WTC11 (cell line): ENCODE data around the gene C15orf39. TPM values are rescaled to one million over a fixed set of nuclear protein-coding genes. Genes with fewer than 3 reads are reported as not detected.
"Not testable (repeated sequence)": the region's sequence is repeated elsewhere in the genome, so short reads cannot be mapped to it uniquely, and the experiment has no call there.

Experiments used
- ATAC-seq: fragments of 200-7000 bp; cut with Tn5 transposase; 2 replicates; pipeline ENCODE4 v1.10.0; 2021; ENCODE audit warnings: mild to moderate bottlenecking, moderate library complexity
- CTCF ChIA-PET: fragments of 300-600 bp; sonication (Branson Sonifier 250); formaldehyde crosslinking; loops from one replicate; lab custom pipeline; 2021; ENCODE audit warnings: antibody characterized with exemption; lab: Charles Lee
- POLR2A ChIA-PET: fragments of 350-600 bp; sonication (Branson Sonifier 250); formaldehyde crosslinking; loops from one replicate; lab custom pipeline; 2021; ENCODE audit warnings: antibody characterized with exemption; lab: Charles Lee
- DNase-seq: peaks from one replicate; pipeline ENCODE4 v3.0.0; 2021; ENCODE audit warnings: low spot score
- H3K27ac Mint-ChIP-seq: 2 replicates; pipeline ENCODE4 v1.8.0; 2021; ENCODE audit warnings: mixed read lengths
- H3K27me3 Mint-ChIP-seq: 2 replicates; pipeline ENCODE4 v1.8.0; 2021; ENCODE audit warnings: low read depth, mild to moderate bottlenecking, moderate library complexity, mixed read lengths
- H3K36me3 Mint-ChIP-seq: 2 replicates; pipeline ENCODE4 v1.8.0; 2021; ENCODE audit warnings: mixed read lengths
- H3K4me1 Mint-ChIP-seq: 2 replicates; pipeline ENCODE4 v1.8.0; 2022; ENCODE audit warnings: mixed read lengths
- H3K4me3 Mint-ChIP-seq: 2 replicates; pipeline ENCODE4 v1.8.0; 2021; ENCODE audit warnings: mild to moderate bottlenecking, moderate library complexity, mixed read lengths
- H3K9me3 Mint-ChIP-seq: 2 replicates; pipeline ENCODE4 v1.8.0; 2021; ENCODE audit warnings: mixed read lengths
- CREM ChIP-seq: sonication (generic); formaldehyde crosslinking; IDR thresholded peaks from 2 replicates; pipeline ENCODE4 v1.8.1; 2022; ENCODE audit warnings: mild to moderate bottlenecking, missing genetic modification reagents, moderate library complexity
- HMGA2 ChIP-seq: fragments of 250-450 bp; sonication (Bioruptor Pico); IDR thresholded peaks from 2 replicates; pipeline ENCODE4 v1.4.0; 2021; ENCODE audit warnings: mild to moderate bottlenecking, moderate library complexity
- IRF2 ChIP-seq: sonication (generic); formaldehyde crosslinking; IDR thresholded peaks from 2 replicates; pipeline ENCODE4 v1.8.0; 2022; ENCODE audit warnings: low read depth, missing genetic modification reagents, borderline replicate concordance
- MXD4 ChIP-seq: fragments of 250-450 bp; sonication (Bioruptor Pico); IDR thresholded peaks from 2 replicates; pipeline ENCODE4 v1.8.0; 2021; ENCODE audit warnings: mild to moderate bottlenecking, moderate library complexity, borderline replicate concordance
- MYBL2 ChIP-seq: sonication (generic); formaldehyde crosslinking; IDR thresholded peaks from 2 replicates; pipeline ENCODE4 v1.8.1; 2023; ENCODE audit warnings: mild to moderate bottlenecking, moderate library complexity, missing genetic modification reagents
- NFE2L1 ChIP-seq: sonication (generic); formaldehyde crosslinking; IDR thresholded peaks from 2 replicates; pipeline ENCODE4 v1.8.1; 2023; ENCODE audit warnings: missing genetic modification reagents
- NR3C1 ChIP-seq: sonication (generic); formaldehyde crosslinking; conservative IDR thresholded peaks from 2 replicates; pipeline ENCODE4 v1.8.1; 2023; ENCODE audit warnings: low read depth, mild to moderate bottlenecking, missing genetic modification reagents
- RELA ChIP-seq: sonication (generic); formaldehyde crosslinking; IDR thresholded peaks from 2 replicates; pipeline ENCODE4 v1.8.1; 2022; ENCODE audit warnings: missing genetic modification reagents, mild to moderate bottlenecking, borderline replicate concordance
- SMAD3 ChIP-seq: sonication (generic); formaldehyde crosslinking; IDR thresholded peaks from 2 replicates; pipeline ENCODE4 v1.8.0; 2022; ENCODE audit warnings: missing genetic modification reagents, mild to moderate bottlenecking, borderline replicate concordance
- SP1 ChIP-seq: sonication (generic); formaldehyde crosslinking; conservative IDR thresholded peaks from 2 replicates; pipeline ENCODE4 v1.8.1; 2022; ENCODE audit warnings: missing genetic modification reagents
- ZNF121 ChIP-seq: sonication (generic); formaldehyde crosslinking; IDR thresholded peaks from 2 replicates; pipeline ENCODE4 v1.8.0; 2023; ENCODE audit warnings: missing genetic modification reagents
- ZNF263 ChIP-seq: sonication (generic); formaldehyde crosslinking; IDR thresholded peaks from 2 replicates; pipeline ENCODE4 v1.8.1; 2022; ENCODE audit warnings: low read depth, mild to moderate bottlenecking, moderate library complexity, missing genetic modification reagents
- ZNF423 ChIP-seq: fragments of 250-450 bp; sonication (Bioruptor Pico); IDR thresholded peaks from 2 replicates; pipeline ENCODE4 v2.1.2; 2022; ENCODE audit warnings: mild to moderate bottlenecking, moderate library complexity
- total RNA-seq: library from RNA; stranded (reverse); gene quantifications from 3 replicates; pipeline ENCODE4 v1.2.3, GENCODE V29; 2021
- TF ChIP-seq, protein P1 (sequence below): sonication (generic); formaldehyde crosslinking; conservative IDR thresholded peaks from 2 replicates; pipeline ENCODE4 v1.8.1; 2023; ENCODE audit warnings: mild to moderate bottlenecking, low read depth, missing genetic modification reagents, moderate library complexity
- TF ChIP-seq, protein P2 (sequence below): sonication (generic); formaldehyde crosslinking; IDR thresholded peaks from 2 replicates; pipeline ENCODE4 v1.8.1; 2023; ENCODE audit warnings: mild to moderate bottlenecking, missing genetic modification reagents, borderline replicate concordance
- TF ChIP-seq, protein P3 (sequence below): fragments of 200-600 bp; IDR thresholded peaks from 2 replicates; pipeline ENCODE4 v1.8.0; 2022; ENCODE audit warnings: antibody characterized with exemption
- TF ChIP-seq, protein P4 (sequence below): fragments of 250-450 bp; sonication (Bioruptor Pico); IDR thresholded peaks from 2 replicates; pipeline ENCODE4 v1.8.0; 2021; ENCODE audit warnings: mild to moderate bottlenecking

Gene C15orf39
- total RNA-seq, 1 experiment from 2014 or later, result 52.8 TPM

DNA sequence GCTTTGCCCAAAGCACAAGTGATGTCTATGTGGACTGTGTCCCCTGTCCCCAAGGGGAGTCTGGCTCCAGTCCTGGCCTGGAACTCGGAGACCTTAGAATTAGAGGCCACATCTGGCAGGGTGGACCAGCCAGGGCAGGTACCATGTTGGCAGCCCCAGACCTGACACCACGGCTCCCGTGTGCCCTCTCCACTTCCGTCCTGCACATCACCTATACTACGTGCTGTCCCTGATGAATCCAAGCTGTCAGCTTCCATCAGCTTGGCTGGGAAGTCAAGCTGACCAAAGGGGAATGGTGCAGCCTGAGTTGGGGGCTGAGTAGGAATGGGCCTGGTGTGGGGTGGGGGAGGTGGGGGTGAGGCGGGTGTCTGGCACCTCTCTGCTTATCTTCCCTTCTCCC lies 15.3 kb downstream of the C15orf39 start:
- ATAC-seq (no peak), DNase-seq (no peak)
- TF ChIP-seq ZNF423 (CRISPR knock-in tag) (no peak), SMAD3 (CRISPR knock-in tag) (no peak), HMGA2 (CRISPR knock-in tag) (no peak), IRF2 (no peak), ZNF263 (CRISPR knock-in tag) (no peak), MXD4 (CRISPR knock-in tag) (no peak), SP1 (CRISPR knock-in tag) (no peak)
- TF ChIP-seq, protein P1, sequence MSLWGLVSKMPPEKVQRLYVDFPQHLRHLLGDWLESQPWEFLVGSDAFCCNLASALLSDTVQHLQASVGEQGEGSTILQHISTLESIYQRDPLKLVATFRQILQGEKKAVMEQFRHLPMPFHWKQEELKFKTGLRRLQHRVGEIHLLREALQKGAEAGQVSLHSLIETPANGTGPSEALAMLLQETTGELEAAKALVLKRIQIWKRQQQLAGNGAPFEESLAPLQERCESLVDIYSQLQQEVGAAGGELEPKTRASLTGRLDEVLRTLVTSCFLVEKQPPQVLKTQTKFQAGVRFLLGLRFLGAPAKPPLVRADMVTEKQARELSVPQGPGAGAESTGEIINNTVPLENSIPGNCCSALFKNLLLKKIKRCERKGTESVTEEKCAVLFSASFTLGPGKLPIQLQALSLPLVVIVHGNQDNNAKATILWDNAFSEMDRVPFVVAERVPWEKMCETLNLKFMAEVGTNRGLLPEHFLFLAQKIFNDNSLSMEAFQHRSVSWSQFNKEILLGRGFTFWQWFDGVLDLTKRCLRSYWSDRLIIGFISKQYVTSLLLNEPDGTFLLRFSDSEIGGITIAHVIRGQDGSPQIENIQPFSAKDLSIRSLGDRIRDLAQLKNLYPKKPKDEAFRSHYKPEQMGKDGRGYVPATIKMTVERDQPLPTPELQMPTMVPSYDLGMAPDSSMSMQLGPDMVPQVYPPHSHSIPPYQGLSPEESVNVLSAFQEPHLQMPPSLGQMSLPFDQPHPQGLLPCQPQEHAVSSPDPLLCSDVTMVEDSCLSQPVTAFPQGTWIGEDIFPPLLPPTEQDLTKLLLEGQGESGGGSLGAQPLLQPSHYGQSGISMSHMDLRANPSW (CRISPR knock-in tag), result no peak
- TF ChIP-seq, protein P2, sequence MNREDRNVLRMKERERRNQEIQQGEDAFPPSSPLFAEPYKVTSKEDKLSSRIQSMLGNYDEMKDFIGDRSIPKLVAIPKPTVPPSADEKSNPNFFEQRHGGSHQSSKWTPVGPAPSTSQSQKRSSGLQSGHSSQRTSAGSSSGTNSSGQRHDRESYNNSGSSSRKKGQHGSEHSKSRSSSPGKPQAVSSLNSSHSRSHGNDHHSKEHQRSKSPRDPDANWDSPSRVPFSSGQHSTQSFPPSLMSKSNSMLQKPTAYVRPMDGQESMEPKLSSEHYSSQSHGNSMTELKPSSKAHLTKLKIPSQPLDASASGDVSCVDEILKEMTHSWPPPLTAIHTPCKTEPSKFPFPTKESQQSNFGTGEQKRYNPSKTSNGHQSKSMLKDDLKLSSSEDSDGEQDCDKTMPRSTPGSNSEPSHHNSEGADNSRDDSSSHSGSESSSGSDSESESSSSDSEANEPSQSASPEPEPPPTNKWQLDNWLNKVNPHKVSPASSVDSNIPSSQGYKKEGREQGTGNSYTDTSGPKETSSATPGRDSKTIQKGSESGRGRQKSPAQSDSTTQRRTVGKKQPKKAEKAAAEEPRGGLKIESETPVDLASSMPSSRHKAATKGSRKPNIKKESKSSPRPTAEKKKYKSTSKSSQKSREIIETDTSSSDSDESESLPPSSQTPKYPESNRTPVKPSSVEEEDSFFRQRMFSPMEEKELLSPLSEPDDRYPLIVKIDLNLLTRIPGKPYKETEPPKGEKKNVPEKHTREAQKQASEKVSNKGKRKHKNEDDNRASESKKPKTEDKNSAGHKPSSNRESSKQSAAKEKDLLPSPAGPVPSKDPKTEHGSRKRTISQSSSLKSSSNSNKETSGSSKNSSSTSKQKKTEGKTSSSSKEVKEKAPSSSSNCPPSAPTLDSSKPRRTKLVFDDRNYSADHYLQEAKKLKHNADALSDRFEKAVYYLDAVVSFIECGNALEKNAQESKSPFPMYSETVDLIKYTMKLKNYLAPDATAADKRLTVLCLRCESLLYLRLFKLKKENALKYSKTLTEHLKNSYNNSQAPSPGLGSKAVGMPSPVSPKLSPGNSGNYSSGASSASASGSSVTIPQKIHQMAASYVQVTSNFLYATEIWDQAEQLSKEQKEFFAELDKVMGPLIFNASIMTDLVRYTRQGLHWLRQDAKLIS (CRISPR knock-in tag), result no peak
- Mint-ChIP-seq H3K36me3 (peaks cover 7% of the 10 kb centered on the region), H3K4me1 (peaks cover 25% of the 10 kb centered on the region), H3K27ac (no peak overlapping the region), H3K9me3 (no peaks in the 10 kb centered on the region), H3K4me3 (no peak overlapping the region), H3K27me3 (no peaks in the 10 kb centered on the region; the same call in 1 of the 2 replicates)
- ChIA-PET CTCF (interaction anchor here (1.0 to 3.7 kb wide), 4 partner anchors 15 to 91 kb away, joined by 3 to 14 read pairs (median 10); partner anchors contain the start of gene C15orf39), POLR2A (interaction anchor here (0.5 kb wide), 1 partner anchor 287 kb away, joined by 5 read pairs; no protein-coding TSS in a partner anchor)

DNA sequence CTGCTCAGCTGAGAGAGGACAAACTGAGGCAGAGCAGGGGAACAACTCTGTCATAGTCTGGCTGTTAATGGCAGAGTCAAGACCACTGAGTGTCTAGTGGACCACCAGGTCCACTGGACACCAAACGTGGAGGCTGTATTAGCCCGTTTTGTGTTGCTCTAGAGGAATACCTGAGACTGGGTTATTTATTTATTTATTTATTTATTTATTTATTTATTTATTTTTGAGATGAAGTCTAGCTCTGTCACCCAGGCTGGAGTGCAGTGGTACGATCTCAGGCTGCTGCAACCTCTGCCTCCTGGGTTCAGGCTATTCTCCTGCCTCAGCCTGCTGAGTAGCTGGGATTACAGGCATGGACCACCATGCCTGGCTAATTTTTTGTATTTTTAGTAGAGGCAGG lies 15.9 kb downstream of the C15orf39 start:
- H3K27me3 Mint-ChIP-seq, DNase-seq, H3K9me3 Mint-ChIP-seq, H3K36me3 Mint-ChIP-seq, ATAC-seq, H3K4me3 Mint-ChIP-seq, H3K27ac Mint-ChIP-seq: not testable (repeated sequence)
- ChIA-PET POLR2A (interaction anchor here (0.6 kb wide), 1 partner anchor 18 kb away, joined by 5 read pairs; no protein-coding TSS in a partner anchor), CTCF (interaction anchor here (2.5 to 3.7 kb wide), 2 partner anchors 16 to 90 kb away, joined by 10 read pairs; partner anchors contain the start of gene C15orf39)
- H3K4me1 Mint-ChIP-seq, result peaks cover 25% of the 10 kb centered on the region

DNA sequence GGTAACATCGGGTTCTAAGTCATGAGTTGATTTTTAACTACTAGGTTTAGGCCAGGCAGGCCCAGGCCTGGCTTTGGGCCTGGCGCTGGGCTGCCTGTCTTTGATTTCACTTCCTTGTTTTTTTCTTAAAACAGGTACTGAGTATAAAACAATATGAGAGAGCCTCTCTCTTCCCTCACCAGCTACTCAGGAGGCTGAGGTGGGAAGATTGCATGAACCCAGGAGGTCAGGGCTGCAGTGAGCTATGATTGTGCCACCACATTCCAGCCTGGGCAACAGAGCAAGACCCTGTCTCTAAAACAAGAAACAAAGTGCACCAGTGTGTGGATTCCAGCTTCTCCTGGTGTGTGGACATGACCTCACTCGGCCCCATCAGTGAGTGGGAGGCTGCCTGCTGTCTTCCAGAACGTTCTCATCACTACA lies 17.8 kb downstream of the C15orf39 start:
- POLR2A ChIA-PET, H3K4me3 Mint-ChIP-seq, H3K36me3 Mint-ChIP-seq, DNase-seq, H3K27me3 Mint-ChIP-seq: not testable (repeated sequence)
- CTCF ChIA-PET, result interaction anchor here (2.0 kb wide), 1 partner anchor 89 kb away, joined by 7 read pairs; no protein-coding TSS in a partner anchor
- peak; percentile 26; the same call in 1 of the 2 replicates for TF ChIP-seq ZNF121
- TF ChIP-seq, all 79 proteins: peak for 1; not testable (repeated sequence) for 78
- H3K9me3 Mint-ChIP-seq, H3K27ac Mint-ChIP-seq, ATAC-seq: not testable (repeated sequence)
- peaks cover 16% of the 10 kb centered on the region for H3K4me1 Mint-ChIP-seq

DNA sequence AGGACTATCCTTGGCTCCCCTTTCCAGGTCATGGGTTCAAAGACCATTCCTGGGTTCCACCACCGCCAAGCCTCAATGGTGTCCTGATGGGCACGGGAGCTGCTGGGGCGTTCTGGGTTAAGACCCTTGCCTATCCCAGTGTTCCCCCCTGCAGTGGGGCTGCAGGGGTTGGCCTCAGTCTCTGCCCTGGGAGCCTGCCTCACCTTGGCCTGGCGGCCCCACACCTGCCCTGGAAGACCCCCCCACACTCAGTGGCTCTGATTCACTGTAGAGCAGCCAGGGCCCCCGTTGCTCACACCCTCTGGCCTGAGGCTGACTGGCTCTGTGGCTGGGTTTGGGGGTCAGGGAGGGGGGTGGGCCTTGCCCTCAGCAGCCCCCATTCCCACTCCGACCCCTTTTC lies 22.0 kb downstream of the C15orf39 start:
- Mint-ChIP-seq H3K9me3 (no peaks in the 10 kb centered on the region), H3K4me1 (no peaks in the 10 kb centered on the region), H3K36me3 (no peaks in the 10 kb centered on the region), H3K27ac (no peak overlapping the region), H3K4me3 (no peak overlapping the region), H3K27me3 (peaks cover 30% of the 10 kb centered on the region)
- CTCF ChIA-PET, result interaction anchor here (0.6 to 1.7 kb wide), 2 partner anchors 84 to 147 kb away, joined by 3 to 5 read pairs; no protein-coding TSS in a partner anchor
- ATAC-seq (no peak), DNase-seq (no peak)
- POLR2A ChIA-PET, result no interaction called here
- TF ChIP-seq, protein P3, sequence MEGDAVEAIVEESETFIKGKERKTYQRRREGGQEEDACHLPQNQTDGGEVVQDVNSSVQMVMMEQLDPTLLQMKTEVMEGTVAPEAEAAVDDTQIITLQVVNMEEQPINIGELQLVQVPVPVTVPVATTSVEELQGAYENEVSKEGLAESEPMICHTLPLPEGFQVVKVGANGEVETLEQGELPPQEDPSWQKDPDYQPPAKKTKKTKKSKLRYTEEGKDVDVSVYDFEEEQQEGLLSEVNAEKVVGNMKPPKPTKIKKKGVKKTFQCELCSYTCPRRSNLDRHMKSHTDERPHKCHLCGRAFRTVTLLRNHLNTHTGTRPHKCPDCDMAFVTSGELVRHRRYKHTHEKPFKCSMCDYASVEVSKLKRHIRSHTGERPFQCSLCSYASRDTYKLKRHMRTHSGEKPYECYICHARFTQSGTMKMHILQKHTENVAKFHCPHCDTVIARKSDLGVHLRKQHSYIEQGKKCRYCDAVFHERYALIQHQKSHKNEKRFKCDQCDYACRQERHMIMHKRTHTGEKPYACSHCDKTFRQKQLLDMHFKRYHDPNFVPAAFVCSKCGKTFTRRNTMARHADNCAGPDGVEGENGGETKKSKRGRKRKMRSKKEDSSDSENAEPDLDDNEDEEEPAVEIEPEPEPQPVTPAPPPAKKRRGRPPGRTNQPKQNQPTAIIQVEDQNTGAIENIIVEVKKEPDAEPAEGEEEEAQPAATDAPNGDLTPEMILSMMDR, result no peak
- no peak for TF ChIP-seq NFE2L1 (CRISPR knock-in tag)
- no peak for TF ChIP-seq NR3C1 (CRISPR knock-in tag)
- TF ChIP-seq CREM (CRISPR knock-in tag), result no peak
- TF ChIP-seq, protein P4, sequence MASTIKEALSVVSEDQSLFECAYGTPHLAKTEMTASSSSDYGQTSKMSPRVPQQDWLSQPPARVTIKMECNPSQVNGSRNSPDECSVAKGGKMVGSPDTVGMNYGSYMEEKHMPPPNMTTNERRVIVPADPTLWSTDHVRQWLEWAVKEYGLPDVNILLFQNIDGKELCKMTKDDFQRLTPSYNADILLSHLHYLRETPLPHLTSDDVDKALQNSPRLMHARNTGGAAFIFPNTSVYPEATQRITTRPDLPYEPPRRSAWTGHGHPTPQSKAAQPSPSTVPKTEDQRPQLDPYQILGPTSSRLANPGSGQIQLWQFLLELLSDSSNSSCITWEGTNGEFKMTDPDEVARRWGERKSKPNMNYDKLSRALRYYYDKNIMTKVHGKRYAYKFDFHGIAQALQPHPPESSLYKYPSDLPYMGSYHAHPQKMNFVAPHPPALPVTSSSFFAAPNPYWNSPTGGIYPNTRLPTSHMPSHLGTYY (CRISPR knock-in tag), result no peak
- no peak for TF ChIP-seq RELA (CRISPR knock-in tag)
- no peak for TF ChIP-seq MYBL2 (CRISPR knock-in tag)
